ENCODE data around the gene SIGLECL1. TPM values are rescaled to one million over a fixed set of nuclear protein-coding genes. Genes with fewer than 3 reads are reported as not detected.

The SIGLECL1 gene
- total and polyA plus RNA-seq, 9 of the 15 experiments (the other 6 are each of a cell fraction or from before 2014, with no cell fraction given), result not detected

DNA sequence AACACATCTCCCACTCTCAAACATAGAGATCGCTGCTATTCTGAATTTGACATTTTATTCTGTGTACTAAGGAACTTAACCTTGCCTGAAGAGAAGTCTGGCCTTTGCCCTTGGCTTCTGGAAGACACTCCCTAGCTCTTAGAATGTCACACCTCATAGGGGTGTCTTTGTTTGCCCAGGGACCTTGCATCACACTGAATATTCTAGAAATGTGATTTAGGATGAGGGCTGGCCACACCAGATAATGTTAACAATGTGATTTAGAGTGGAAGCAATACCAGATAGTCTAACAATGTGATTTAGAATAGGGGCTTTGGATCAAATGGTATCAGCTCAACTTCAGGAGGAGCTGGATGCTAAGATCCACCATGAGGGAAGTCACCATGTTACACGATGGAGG, 6.6 kb downstream of the SIGLECL1 start:
- WGBS (ENCODE audit: insufficient coverage, low coverage, missing lambda C conversion rate), result 4% methylated on average over 2 of the region's 2 CpGs
- intact Hi-C loops (cut with micrococcal nuclease) (no loop called here), in situ Hi-C loops (cut with MboI) (loop anchor here (5.0 kb wide), 1 partner anchor 100 kb away; no protein-coding TSS in a partner anchor)
- ATAC-seq (no peak), DNase-seq (ENCODE audit: extremely low read depth in 1 of 4, low spot score in 3 of 4) (no peak), FAIRE-seq (no peak)
- Histone ChIP-seq H3K9me3 (replicated peaks; ENCODE audit: control insufficient read depth, insufficient read depth, low read depth, low read length) (no peaks in the 10 kb centered on the region), H3K9me1 (ENCODE audit: control insufficient read depth, insufficient read depth, low read length) (no peaks in the 10 kb centered on the region), H3K79me2 (ENCODE audit: control insufficient read depth, insufficient read depth, low read length) (no peaks in the 10 kb centered on the region), H3K36me3 (ENCODE audit: control insufficient read depth, insufficient read depth, low read length) (no peaks in the 10 kb centered on the region), H3K27ac (ENCODE audit: extremely low read depth, low read depth, low read length) (no peak overlapping the region), H3K4me2 (ENCODE audit: insufficient read depth, low read length) (no peak overlapping the region), H3K4me1 (replicated peaks in 1 of 2; ENCODE audit: control insufficient read depth in 2 of 2, insufficient read depth in 2 of 2, low read length in 2 of 2) (peaks cover 4 to 12% of the 10 kb centered on the region in 2 experiments; a peak in 3 of 5 replicates), H3K27me3 (ENCODE audit: control insufficient read depth in 2 of 2, insufficient read depth in 2 of 2, low read length in 2 of 2) (peaks cover 4 to 6% of the 10 kb centered on the region in 2 experiments; a peak in 3 of 5 replicates), H3K4me3 (no peak overlapping the region), H4K20me1 (replicated peaks; ENCODE audit: control insufficient read depth, insufficient read depth, low read length) (no peaks in the 10 kb centered on the region), H3K9ac (ENCODE audit: insufficient read depth in 1 of 2, low read depth in 2 of 2, low read length in 2 of 2) (no peak overlapping the region), H2AFZ (ENCODE audit: low read depth, low read length) (no peak overlapping the region)
- BruUV-seq (replicated peaks), result no TSS peak
- CTCF ChIA-PET (ENCODE audit: low intra/inter-chr PET ratio), result interaction anchor here (0.8 to 2.9 kb wide), 2 partner anchors 99 to 150 kb away, joined by 3 to 34 read pairs; no protein-coding TSS in a partner anchor
- POLR2A ChIA-PET, result interaction anchor here (0.5 to 1.6 kb wide), 3 partner anchors 9 to 378 kb away, joined by 3 read pairs; no protein-coding TSS in a partner anchor
- TF ChIP-seq ZNF780A (CRISPR knock-in tag; IDR thresholded peaks at IDR 0.05), result no peak
- TF ChIP-seq, protein P1, sequence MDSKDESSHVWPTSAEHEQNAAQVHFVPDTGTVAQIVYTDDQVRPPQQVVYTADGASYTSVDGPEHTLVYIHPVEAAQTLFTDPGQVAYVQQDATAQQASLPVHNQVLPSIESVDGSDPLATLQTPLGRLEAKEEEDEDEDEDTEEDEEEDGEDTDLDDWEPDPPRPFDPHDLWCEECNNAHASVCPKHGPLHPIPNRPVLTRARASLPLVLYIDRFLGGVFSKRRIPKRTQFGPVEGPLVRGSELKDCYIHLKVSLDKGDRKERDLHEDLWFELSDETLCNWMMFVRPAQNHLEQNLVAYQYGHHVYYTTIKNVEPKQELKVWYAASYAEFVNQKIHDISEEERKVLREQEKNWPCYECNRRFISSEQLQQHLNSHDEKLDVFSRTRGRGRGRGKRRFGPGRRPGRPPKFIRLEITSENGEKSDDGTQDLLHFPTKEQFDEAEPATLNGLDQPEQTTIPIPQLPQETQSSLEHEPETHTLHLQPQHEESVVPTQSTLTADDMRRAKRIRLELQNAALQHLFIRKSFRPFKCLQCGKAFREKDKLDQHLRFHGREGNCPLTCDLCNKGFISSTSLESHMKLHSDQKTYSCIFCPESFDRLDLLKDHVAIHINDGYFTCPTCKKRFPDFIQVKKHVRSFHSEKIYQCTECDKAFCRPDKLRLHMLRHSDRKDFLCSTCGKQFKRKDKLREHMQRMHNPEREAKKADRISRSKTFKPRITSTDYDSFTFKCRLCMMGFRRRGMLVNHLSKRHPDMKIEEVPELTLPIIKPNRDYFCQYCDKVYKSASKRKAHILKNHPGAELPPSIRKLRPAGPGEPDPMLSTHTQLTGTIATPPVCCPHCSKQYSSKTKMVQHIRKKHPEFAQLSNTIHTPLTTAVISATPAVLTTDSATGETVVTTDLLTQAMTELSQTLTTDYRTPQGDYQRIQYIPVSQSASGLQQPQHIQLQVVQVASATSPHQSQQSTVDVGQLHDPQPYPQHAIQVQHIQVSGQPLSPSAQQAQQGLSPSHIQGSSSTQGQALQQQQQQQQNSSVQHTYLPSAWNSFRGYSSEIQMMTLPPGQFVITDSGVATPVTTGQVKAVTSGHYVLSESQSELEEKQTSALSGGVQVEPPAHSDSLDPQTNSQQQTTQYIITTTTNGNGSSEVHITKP (IDR thresholded peaks at IDR 0.05; ENCODE audit: partially characterized antibody), result peak; percentile 26
